ENCODE results near the gene CD82. TPM values are rescaled to one million over a fixed set of nuclear protein-coding genes. Genes with fewer than 3 reads are reported as not detected.

The CD82 gene
- total and polyA plus RNA-seq, 2 donors from 2014 or later, result 59.3 to 94.4 TPM

- Histone ChIP-seq H3K27me3 (ENCODE audit: control insufficient read depth, insufficient read depth, low read length) (no peaks in the 10 kb centered on the region), H3K4me3 (ENCODE audit: low read length in 3 of 3) (no peak overlapping the region), H3K9ac (ENCODE audit: low read length in 3 of 3) (no peak overlapping the region), H3K9me3 (ENCODE audit: control insufficient read depth in 2 of 3, insufficient read depth in 1 of 3, low read length in 3 of 3) (no peaks in the 10 kb centered on the region), H3K4me1 (ENCODE audit: control insufficient read depth in 2 of 3, insufficient read depth in 2 of 3, low read depth in 1 of 3, low read length in 3 of 3) (no peaks in the 10 kb centered on the region), H3K27ac (ENCODE audit: low read depth in 2 of 2, low read length in 2 of 2) (no peak overlapping the region), H3K36me3 (ENCODE audit: control insufficient read depth in 2 of 3, insufficient read depth in 3 of 3, low read length in 3 of 3) (no peaks in the 10 kb centered on the region)
- FAIRE-seq, result no peak
- no peak for DNase-seq
- intact Hi-C loops (cut with DNase I), result no loop called here
- TF ChIP-seq, protein P1, sequence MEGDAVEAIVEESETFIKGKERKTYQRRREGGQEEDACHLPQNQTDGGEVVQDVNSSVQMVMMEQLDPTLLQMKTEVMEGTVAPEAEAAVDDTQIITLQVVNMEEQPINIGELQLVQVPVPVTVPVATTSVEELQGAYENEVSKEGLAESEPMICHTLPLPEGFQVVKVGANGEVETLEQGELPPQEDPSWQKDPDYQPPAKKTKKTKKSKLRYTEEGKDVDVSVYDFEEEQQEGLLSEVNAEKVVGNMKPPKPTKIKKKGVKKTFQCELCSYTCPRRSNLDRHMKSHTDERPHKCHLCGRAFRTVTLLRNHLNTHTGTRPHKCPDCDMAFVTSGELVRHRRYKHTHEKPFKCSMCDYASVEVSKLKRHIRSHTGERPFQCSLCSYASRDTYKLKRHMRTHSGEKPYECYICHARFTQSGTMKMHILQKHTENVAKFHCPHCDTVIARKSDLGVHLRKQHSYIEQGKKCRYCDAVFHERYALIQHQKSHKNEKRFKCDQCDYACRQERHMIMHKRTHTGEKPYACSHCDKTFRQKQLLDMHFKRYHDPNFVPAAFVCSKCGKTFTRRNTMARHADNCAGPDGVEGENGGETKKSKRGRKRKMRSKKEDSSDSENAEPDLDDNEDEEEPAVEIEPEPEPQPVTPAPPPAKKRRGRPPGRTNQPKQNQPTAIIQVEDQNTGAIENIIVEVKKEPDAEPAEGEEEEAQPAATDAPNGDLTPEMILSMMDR (IDR thresholded peaks at IDR 0.05; ENCODE audit: borderline replicate concordance, extremely low read depth, insufficient read depth), result no peak
Measured at GRCh38 chr11:44608991-44609782, 43.7 kb downstream of the CD82 start.

GRCh38 chr11:44609783-44610155 is 44.3 kb downstream of the CD82 start:
- FAIRE-seq (no peak), DNase-seq (no peak)
- Histone ChIP-seq H3K4me1 (ENCODE audit: control insufficient read depth in 2 of 3, insufficient read depth in 2 of 3, low read depth in 1 of 3, low read length in 3 of 3) (no peaks in the 10 kb centered on the region), H3K27ac (ENCODE audit: low read depth in 2 of 2, low read length in 2 of 2) (no peak overlapping the region), H3K36me3 (ENCODE audit: control insufficient read depth in 2 of 3, insufficient read depth in 3 of 3, low read length in 3 of 3) (no peaks in the 10 kb centered on the region), H3K9me3 (ENCODE audit: control insufficient read depth in 2 of 3, insufficient read depth in 1 of 3, low read length in 3 of 3) (no peaks in the 10 kb centered on the region), H3K4me3 (ENCODE audit: low read length in 3 of 3) (no peak overlapping the region), H3K9ac (ENCODE audit: low read length in 3 of 3) (no peak overlapping the region), H3K27me3 (ENCODE audit: control insufficient read depth, insufficient read depth, low read length) (no peaks in the 10 kb centered on the region)
- TF ChIP-seq, protein P1 (IDR thresholded peaks at IDR 0.05; ENCODE audit: borderline replicate concordance, extremely low read depth, insufficient read depth), result no peak
- intact Hi-C loops (cut with DNase I), result no loop called here

GRCh38 chr11:44610186-44610955 is 44.9 kb downstream of the CD82 start:
- no peak for FAIRE-seq
- DNase-seq, result no peak
- Histone ChIP-seq H3K27me3 (ENCODE audit: control insufficient read depth, insufficient read depth, low read length) (no peaks in the 10 kb centered on the region), H3K4me3 (ENCODE audit: low read length in 3 of 3) (no peak overlapping the region), H3K9ac (ENCODE audit: low read length in 3 of 3) (no peak overlapping the region), H3K4me1 (ENCODE audit: control insufficient read depth in 2 of 3, insufficient read depth in 2 of 3, low read depth in 1 of 3, low read length in 3 of 3) (no peaks in the 10 kb centered on the region), H3K27ac (ENCODE audit: low read depth in 2 of 2, low read length in 2 of 2) (no peak overlapping the region), H3K9me3 (ENCODE audit: control insufficient read depth in 2 of 3, insufficient read depth in 1 of 3, low read length in 3 of 3) (no peaks in the 10 kb centered on the region), H3K36me3 (ENCODE audit: control insufficient read depth in 2 of 3, insufficient read depth in 3 of 3, low read length in 3 of 3) (no peaks in the 10 kb centered on the region)
- intact Hi-C loops (cut with DNase I), result no loop called here
- TF ChIP-seq, protein P1 (IDR thresholded peaks at IDR 0.05; ENCODE audit: borderline replicate concordance, extremely low read depth, insufficient read depth), result no peak

All from kidney (tissue), 14 donors.